ENCODE results near the gene MRTFB. TPM values are rescaled to one million over a fixed set of nuclear protein-coding genes. Genes with fewer than 3 reads are reported as not detected.

The MRTFB gene
- total RNA-seq, 1 experiment from 2014 or later: 29.8 TPM

DNA sequence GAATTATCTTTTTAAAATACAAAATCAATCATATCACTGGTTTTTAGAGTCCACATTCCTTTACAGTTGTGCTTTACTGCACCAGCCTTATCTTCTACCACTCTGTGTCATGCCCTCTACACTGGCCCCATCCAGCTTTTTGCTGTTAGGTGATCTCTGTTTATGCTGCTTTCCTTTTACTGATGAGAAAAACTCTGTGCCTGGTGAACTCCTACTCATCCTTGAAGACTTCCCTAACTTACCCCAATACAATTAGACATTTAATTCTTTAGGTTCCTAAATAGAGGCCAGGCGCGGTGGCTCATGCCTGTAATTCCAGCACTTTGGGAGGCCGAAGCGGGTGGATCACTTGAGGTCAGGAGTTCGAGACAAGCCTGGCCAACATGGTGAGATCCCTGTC is 64.6 kb downstream of the MRTFB start:
- intact Hi-C loops (cut with micrococcal nuclease; ENCODE audit: unreplicated experiment): no loop called here
- CTCF ChIA-PET: no interaction called here
- no peak overlapping the region for H3K27ac ChIP-seq (ENCODE audit: low read depth, low read length, poor library complexity, severe bottlenecking)
- no peak overlapping the region for H3K4me3 ChIP-seq (ENCODE audit: low read depth, low read length, poor library complexity, severe bottlenecking)
- H3K36me3 ChIP-seq (ENCODE audit: insufficient read depth, low read length, poor library complexity, severe bottlenecking): peaks cover 3% of the 10 kb centered on the region
- TF ChIP-seq EZH2 (IDR thresholded peaks at IDR 0.05; ENCODE audit: borderline replicate concordance, low read depth, low read length, poor library complexity, severe bottlenecking) (no peak), CTCF (conservative IDR thresholded peaks at IDR 0.05; ENCODE audit: low read depth, low read length) (no peak)
- H3K4me1 ChIP-seq (ENCODE audit: insufficient read depth, low read length, poor library complexity, severe bottlenecking): no peaks in the 10 kb centered on the region
- no peaks in the 10 kb centered on the region for H3K9me3 ChIP-seq (ENCODE audit: low read depth, low read length, poor library complexity, severe bottlenecking)
- H3K27me3 ChIP-seq (replicated peaks; ENCODE audit: insufficient read depth, low read depth, low read length, poor library complexity): no peaks in the 10 kb centered on the region
- POLR2A ChIA-PET (ENCODE audit: low non-redundant PET): no interaction called here
- DNase-seq (ENCODE audit: low spot score): no peak
- no TSS peak for BruUV-seq (replicated peaks)

DNA sequence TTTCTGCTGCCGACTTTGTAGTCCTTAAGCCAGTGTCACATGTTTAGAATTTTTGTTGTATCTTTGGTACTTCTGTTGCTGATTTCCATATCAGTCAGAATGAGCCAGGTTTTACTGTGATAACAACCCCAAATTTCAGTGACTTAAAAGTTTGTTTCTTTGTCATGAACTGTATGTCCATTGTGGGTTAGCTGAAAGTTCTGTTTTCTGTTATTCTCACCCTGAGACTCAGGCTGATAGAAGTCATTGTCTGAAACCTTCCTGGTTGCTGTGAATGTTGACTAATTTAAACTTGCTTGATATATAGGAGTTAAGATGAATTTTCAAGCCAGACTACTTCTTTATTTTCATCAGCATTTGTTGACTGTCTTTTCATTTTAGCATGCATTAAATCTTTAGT is 68.8 kb downstream of the MRTFB start:
- no TSS peak for BruUV-seq (replicated peaks)

GRCh38 chr16:14140923-14141322 is 69.8 kb downstream of the MRTFB start:
- no TSS peak for BruUV-seq (replicated peaks)
- Histone ChIP-seq H3K27me3 (replicated peaks; ENCODE audit: insufficient read depth, low read depth, low read length, poor library complexity) (no peaks in the 10 kb centered on the region), H3K36me3 (ENCODE audit: insufficient read depth, low read length, poor library complexity, severe bottlenecking) (peaks cover 3% of the 10 kb centered on the region), H3K27ac (ENCODE audit: low read depth, low read length, poor library complexity, severe bottlenecking) (no peak overlapping the region), H3K4me1 (ENCODE audit: insufficient read depth, low read length, poor library complexity, severe bottlenecking) (no peaks in the 10 kb centered on the region), H3K9me3 (ENCODE audit: low read depth, low read length, poor library complexity, severe bottlenecking) (no peaks in the 10 kb centered on the region), H3K4me3 (ENCODE audit: low read depth, low read length, poor library complexity, severe bottlenecking) (no peak overlapping the region)
- intact Hi-C loops (cut with micrococcal nuclease; ENCODE audit: unreplicated experiment): no loop called here
- TF ChIP-seq EZH2 (IDR thresholded peaks at IDR 0.05; ENCODE audit: borderline replicate concordance, low read depth, low read length, poor library complexity, severe bottlenecking) (no peak), CTCF (conservative IDR thresholded peaks at IDR 0.05; ENCODE audit: low read depth, low read length) (no peak)
- no peak for DNase-seq (ENCODE audit: low spot score)
- ChIA-PET POLR2A (ENCODE audit: low non-redundant PET) (no interaction called here), CTCF (no interaction called here)

More for the DNA sequence above, 68.8 kb downstream of the MRTFB start:
- TF ChIP-seq CTCF (conservative IDR thresholded peaks at IDR 0.05; ENCODE audit: low read depth, low read length): no peak
- TF ChIP-seq EZH2 (IDR thresholded peaks at IDR 0.05; ENCODE audit: borderline replicate concordance, low read depth, low read length, poor library complexity, severe bottlenecking): no peak
- intact Hi-C loops (cut with micrococcal nuclease; ENCODE audit: unreplicated experiment): no loop called here
- H3K27ac ChIP-seq (ENCODE audit: low read depth, low read length, poor library complexity, severe bottlenecking): no peak overlapping the region
- CTCF ChIA-PET: interaction anchor here (0.5 kb wide), 1 partner anchor 172 kb away, joined by 3 read pairs; no protein-coding TSS in a partner anchor
- no peak for DNase-seq (ENCODE audit: low spot score)
- H3K9me3 ChIP-seq (ENCODE audit: low read depth, low read length, poor library complexity, severe bottlenecking): no peaks in the 10 kb centered on the region
- peaks cover 3% of the 10 kb centered on the region for H3K36me3 ChIP-seq (ENCODE audit: insufficient read depth, low read length, poor library complexity, severe bottlenecking)
- POLR2A ChIA-PET (ENCODE audit: low non-redundant PET): no interaction called here
- no peaks in the 10 kb centered on the region for H3K4me1 ChIP-seq (ENCODE audit: insufficient read depth, low read length, poor library complexity, severe bottlenecking)
- H3K27me3 ChIP-seq (replicated peaks; ENCODE audit: insufficient read depth, low read depth, low read length, poor library complexity): no peaks in the 10 kb centered on the region
- H3K4me3 ChIP-seq (ENCODE audit: low read depth, low read length, poor library complexity, severe bottlenecking): no peak overlapping the region
